Activated CD8-positive, alpha-beta memory T cell treated with anti-CD3 and anti-CD28 coated beads for 24 hours (primary cell): ENCODE data around the gene CEP85L.

Experiments
- DNase-seq: peaks from one replicate; pipeline ENCODE4 v3.0.0-alpha.2; 2020

The CEP85L gene

GRCh38 chr6:118651282-118652050 lies at the start of gene CEP85L:
Gene CEP85L (minus strand): TSS chr6:118651591. CDS start chr6:118651269, 322 bp downstream.
- peak; percentile 93 for DNase-seq

DNA sequence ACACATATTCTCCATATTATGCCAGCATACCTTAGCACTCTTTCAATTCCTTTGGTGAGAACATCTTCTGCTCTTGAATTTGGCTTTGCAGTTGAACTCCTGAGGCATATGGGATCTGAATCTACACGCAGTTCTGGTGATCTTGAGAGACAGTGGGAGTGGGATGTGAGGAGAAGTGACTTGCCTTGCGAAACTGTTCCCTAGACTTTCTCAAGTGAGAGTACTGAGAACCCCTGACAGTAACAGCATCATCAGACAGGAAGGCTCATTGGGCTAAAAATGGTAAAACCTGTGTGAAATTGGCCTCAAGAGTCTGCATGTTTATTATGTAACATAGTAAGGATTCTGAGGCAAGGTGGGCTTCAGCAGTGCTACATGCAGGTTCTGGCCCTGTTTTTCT lies 49.1 kb upstream of the CEP85L start:
- DNase-seq = no peak

GRCh38 chr6:118697554-118697953 lies 46.2 kb upstream of the CEP85L start:
- no peak for DNase-seq

DNA sequence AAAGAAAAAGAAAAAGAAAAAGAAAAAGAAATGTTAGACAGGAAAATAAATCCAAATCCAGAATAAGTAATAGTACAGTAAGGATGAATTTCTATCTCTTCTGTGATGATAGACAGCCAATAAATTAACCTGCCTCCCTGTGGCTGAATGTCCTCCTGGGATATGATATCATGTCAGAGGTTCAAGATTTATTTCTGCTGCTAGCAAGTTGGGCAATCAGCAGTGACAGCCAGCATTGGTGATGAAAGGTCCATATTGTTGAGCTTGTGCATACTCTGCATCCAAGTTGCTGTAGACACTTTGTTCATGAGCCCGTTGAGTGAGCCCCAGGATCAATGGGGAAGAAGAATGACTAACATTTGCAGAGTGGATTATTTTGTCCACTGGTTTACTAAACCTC lies 44.9 kb upstream of the CEP85L start:
- DNase-seq = no peak

GRCh38 chr6:118693562-118693961 lies 42.2 kb upstream of the CEP85L start:
- DNase-seq = no peak

DNA sequence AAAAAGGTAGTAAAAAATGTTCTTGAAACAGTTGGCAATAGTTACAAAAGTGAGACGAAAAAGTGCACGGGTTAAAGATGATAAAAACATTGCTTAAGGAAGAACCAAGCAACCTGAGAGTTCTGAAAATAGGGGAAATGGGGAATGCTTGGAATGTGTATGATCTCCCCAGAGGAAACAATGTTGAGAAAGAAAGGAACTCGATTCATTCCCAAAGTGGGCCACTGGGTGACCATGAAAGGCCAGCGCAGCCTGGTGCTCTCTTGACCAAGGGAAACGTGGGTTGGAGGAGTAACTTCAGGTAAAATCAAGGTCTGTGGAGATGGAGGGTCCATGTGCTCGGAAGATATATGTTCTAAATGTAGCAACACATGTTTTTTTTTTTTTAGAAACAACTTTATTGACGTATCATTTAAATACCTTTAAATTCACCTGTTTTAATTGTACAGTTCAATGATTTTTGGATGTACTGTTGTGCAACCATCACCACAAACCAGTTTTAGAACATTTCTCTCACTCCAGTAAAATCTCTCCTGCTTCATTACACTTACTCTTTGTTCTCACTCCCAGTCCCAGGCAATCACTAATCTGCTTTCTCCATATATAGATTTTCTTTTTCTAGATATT lies 34.5 kb upstream of the CEP85L start:
- no peak for DNase-seq

GRCh38 chr6:118683881-118684872 lies 32.8 kb upstream of the CEP85L start:
- DNase-seq = no peak

GRCh38 chr6:118680452-118681095 lies 29.2 kb upstream of the CEP85L start:
- DNase-seq = no peak

GRCh38 chr6:118679327-118679901 lies 28.0 kb upstream of the CEP85L start:
- no peak for DNase-seq

DNA sequence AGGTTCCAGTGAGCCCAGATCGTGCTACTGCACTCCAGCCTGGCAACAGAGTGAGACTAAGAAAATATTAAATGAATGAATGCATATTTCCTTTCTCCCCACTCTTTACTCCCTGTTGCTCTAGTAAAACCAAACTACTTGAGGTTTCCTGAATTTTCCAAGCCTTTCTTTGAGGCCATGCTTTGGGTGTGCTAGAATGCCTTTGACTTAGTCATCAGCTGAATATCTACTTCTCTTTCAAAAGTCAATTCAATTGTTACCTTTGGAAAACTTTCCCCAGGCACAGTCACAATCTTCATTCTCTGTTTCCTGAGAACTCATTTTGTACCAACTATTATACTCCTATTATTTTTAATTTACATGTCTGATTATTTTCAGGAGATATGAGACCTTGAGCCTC lies 27.5 kb upstream of the CEP85L start:
- DNase-seq = no peak

DNA sequence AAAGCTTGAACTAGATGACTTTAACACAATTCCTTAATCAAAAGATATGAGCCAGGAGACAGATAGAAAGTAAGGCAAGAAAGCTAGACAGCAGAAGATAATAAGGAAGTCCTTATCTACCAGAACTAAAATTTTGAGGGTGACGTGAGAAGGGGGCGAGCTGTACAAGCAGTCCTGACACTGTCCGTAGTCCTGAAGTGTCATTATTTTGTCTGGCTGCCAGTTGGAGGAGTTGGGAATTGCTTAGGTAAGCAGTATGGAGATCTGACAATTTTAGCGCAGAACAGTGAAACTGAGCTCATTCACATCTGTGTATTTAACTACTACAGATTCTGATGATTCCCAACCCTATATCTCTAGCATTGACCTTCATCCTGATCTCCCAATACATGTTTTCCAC lies 25.8 kb upstream of the CEP85L start:
- no peak for DNase-seq

- no peak for DNase-seq
Observed at GRCh38 chr6:118675225-118675624, 23.8 kb upstream of the CEP85L start.

GRCh38 chr6:118674772-118675171 lies 23.4 kb upstream of the CEP85L start:
- DNase-seq = no peak

GRCh38 chr6:118672678-118673077 lies 21.3 kb upstream of the CEP85L start:
- no peak for DNase-seq

GRCh38 chr6:118669561-118669960 lies 18.2 kb upstream of the CEP85L start:
- no peak for DNase-seq

DNA sequence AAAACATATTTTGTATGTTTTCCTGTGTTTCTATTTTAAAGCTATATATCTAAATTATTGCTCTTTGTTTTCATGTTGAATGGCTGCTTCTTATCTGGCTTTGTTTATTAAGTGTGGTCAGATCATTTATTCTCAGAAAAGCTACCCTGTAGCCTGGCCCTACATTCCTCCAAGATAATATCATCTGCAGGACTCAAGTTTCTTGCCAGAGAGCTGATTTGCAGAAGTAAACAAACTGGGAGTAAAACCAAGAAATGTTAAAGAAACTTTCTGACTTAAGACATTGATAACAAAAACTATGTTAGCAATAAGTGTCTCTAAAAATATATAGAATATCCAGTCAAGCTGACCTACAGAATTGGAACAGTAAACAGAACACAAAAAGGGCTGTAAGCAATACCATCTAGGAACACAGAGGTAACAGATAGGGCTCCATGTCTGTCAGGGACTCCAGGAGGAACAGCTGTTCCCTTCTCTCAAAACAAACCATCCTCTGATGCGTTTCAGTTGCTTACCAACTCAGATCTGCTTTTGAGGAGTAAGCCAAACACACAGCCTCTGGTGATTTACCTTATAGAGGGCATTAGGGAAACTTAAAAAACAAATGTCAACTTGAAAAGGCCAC lies 17.5 kb upstream of the CEP85L start:
- no peak for DNase-seq

DNA sequence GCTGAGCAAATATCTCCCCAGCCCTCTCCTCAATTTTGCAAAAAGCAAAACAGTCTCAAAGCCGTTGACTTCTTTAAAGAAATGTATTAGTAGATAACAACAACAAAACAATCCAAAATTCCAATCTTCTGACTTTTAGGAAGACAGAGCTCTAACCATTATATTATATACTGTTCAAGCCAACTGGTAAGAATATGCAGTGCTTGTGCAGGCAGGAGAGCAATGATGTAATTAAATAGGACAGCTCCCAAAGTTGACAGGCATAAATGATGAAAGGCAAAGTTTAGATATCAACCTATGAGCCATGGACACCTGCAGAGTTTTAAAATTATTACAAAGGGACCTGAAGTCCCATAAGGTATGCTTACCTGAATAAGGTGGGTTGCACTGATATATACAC lies 16.6 kb upstream of the CEP85L start:
- DNase-seq = no peak

DNA sequence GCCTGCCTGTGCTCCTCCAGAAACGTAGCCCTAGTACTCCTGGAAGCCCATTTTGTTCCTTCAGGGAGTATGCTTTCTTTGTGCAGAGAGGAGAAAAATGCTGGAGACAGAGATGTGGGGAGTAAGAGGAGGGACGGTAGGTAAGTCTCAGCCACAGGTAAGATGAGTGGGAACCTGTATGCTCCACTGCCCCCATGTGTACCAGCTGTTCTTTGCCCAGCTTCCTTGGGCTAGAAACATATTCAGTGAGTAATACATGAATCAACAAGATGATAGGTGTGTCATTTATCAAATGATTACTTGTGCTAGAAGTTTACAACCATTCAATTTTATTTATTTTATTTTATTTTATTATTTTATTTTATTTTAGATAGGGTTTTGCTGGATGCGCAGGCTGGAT lies 13.6 kb upstream of the CEP85L start:
- DNase-seq = no peak

GRCh38 chr6:118663993-118664985 lies 12.9 kb upstream of the CEP85L start:
- DNase-seq = peak; percentile 72

GRCh38 chr6:118661831-118662230 lies 10.4 kb upstream of the CEP85L start:
- no peak for DNase-seq

DNA sequence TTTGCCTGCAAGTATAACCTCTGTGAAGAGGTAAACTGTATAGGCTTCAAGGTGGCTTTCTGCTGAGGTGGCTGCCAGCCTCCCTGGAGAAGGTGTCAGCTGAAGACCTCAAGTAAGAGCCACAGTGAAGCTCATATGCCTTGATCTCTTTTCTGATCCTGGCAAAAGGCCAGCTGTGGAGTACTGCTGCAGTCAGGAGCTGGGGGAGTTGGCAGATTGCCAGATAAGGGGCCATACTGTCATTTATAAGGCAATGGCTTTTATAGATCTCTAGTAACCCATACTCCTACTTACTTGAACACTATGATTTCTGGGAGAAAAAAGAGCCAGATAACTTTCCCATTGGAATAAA lies 8.8 kb upstream of the CEP85L start:
- DNase-seq = peak; percentile 81
